H1 (cell line): Measurements from ENCODE around the gene NRM. TPM values are rescaled to one million over a fixed set of nuclear protein-coding genes. Genes with fewer than 3 reads are reported as not detected.

ENCODE experiments used
- CTCF ChIA-PET: fragments of 300-600 bp; sonication (Branson Sonifier 250); formaldehyde crosslinking; loops from one replicate; lab custom pipeline; 2021; ENCODE audit not compliant: partially characterized antibody; lab: Charles Lee
- POLR2A ChIA-PET: fragments of 300-600 bp; sonication (Branson Sonifier 250); formaldehyde crosslinking; loops from one replicate; lab custom pipeline; 2021; ENCODE audit warnings: inconsistent platforms; ENCODE audit not compliant: partially characterized antibody; lab: Charles Lee
- DNase-seq, 2 experiments: peaks; one replicate each; pipeline versions ENCODE4 v3.0.0 to v3.0.0-alpha.2; 2010 to 2022; ENCODE audit warnings: low spot score in 2 of 2, low read depth in 1 of 2, mixed read lengths in 1 of 2
- FAIRE-seq: peaks from 2 replicates; lab custom pipeline; 2011; peaks lifted over from hg19 to GRCh38; lab: Jason Lieb, UNC
- H2AFZ ChIP-seq: 2 replicates; pipeline ENCODE4 v1.8.1; 2012; ENCODE audit warnings: low read length, inconsistent platforms
- H2AK5ac ChIP-seq: 2 replicates; pipeline ENCODE4 v1.6.1; 2013; ENCODE audit warnings: low read depth, low read length
- H2BK120ac ChIP-seq: replicated peaks from 2 replicates; pipeline ENCODE3; 2013; ENCODE audit warnings: low read depth, low read length, inconsistent platforms
- H2BK12ac ChIP-seq: 2 replicates; pipeline ENCODE4 v1.6.1; 2013; ENCODE audit warnings: low read depth, low read length
- H2BK15ac ChIP-seq: 2 replicates; pipeline ENCODE4 v1.6.1; 2013; ENCODE audit warnings: low read length
- H2BK20ac ChIP-seq: 2 replicates; pipeline ENCODE4 v1.6.1; 2013; ENCODE audit warnings: low read length
- H2BK5ac ChIP-seq: 2 replicates; pipeline ENCODE4 v1.6.1; 2013; ENCODE audit warnings: low read depth, low read length
- H3K14ac ChIP-seq: 2 replicates; pipeline ENCODE4 v1.6.1; 2013; ENCODE audit warnings: inconsistent platforms; ENCODE audit not compliant: insufficient read length
- H3K18ac ChIP-seq: 2 replicates; pipeline ENCODE4 v1.6.1; 2013; ENCODE audit warnings: low read length; ENCODE audit errors: extremely low read depth
- H3K23ac ChIP-seq: 2 replicates; pipeline ENCODE4 v1.6.1; 2013; ENCODE audit warnings: inconsistent platforms; ENCODE audit not compliant: insufficient read length
- H3K23me2 ChIP-seq: 2 replicates; pipeline ENCODE4 v1.6.1; 2013; ENCODE audit warnings: low read depth, low read length
- H3K27ac ChIP-seq: 2 replicates; pipeline ENCODE4 v1.6.1; 2011; ENCODE audit warnings: low read depth, low read length, inconsistent platforms
- H3K27me3 ChIP-seq, 4 experiments: replicated peaks in 1 of 4; 1 replicate in 1 of 4; 2 replicates in 3 of 4; pipeline versions ENCODE4 v1.6.1 to v1.8.1; 2011 to 2013; ENCODE audit warnings: low read length in 3 of 4, mild to moderate bottlenecking in 3 of 4, inconsistent platforms in 2 of 4, mixed read lengths in 2 of 4, moderate library complexity in 1 of 4; ENCODE audit not compliant: control insufficient read depth in 3 of 4, insufficient read depth in 3 of 4; ENCODE audit errors: extremely low read depth in 1 of 4
- H3K36me3 ChIP-seq, 4 experiments: 2 replicates each; pipeline versions ENCODE4 v1.6.1 to v1.8.1; 2011 to 2013; ENCODE audit warnings: mild to moderate bottlenecking in 4 of 4, low read length in 3 of 4, moderate library complexity in 2 of 4, control low read depth in 1 of 4, inconsistent platforms in 1 of 4; ENCODE audit not compliant: insufficient read depth in 4 of 4, control insufficient read depth in 2 of 4
- H3K4ac ChIP-seq: replicated peaks from 2 replicates; pipeline ENCODE3; 2013; ENCODE audit warnings: low read length, low read depth, mixed read lengths, inconsistent platforms; ENCODE audit not compliant: insufficient read length
- H3K4me1 ChIP-seq, 4 experiments: replicated peaks in 1 of 4; 1 replicate in 1 of 4; 2 replicates in 3 of 4; pipeline versions ENCODE4 v1.6.1 to v1.8.1; 2011 to 2013; ENCODE audit warnings: low read length in 3 of 4, inconsistent platforms in 2 of 4, mixed read lengths in 1 of 4; ENCODE audit not compliant: insufficient read depth in 4 of 4, control insufficient read depth in 3 of 4
- H3K4me2 ChIP-seq, 2 experiments: 2 replicates each; pipeline versions ENCODE4 v1.6.1 to v1.8.1; 2011 to 2013; ENCODE audit warnings: low read depth in 2 of 2, low read length in 2 of 2, control low read depth in 1 of 2, inconsistent platforms in 1 of 2, mild to moderate bottlenecking in 1 of 2; ENCODE audit not compliant: insufficient read depth in 1 of 2
- H3K4me3 ChIP-seq, 4 experiments: fragments of 200-600, 300-600 bp in 1 of 4; sonication (generic), shearing (Covaris generic), sonication (Bioruptor Twin) in 1 of 4; 2 replicates each; pipeline versions ENCODE4 v1.5.1 to v1.8.1; 2011 to 2016; ENCODE audit warnings: low read length in 4 of 4, low read depth in 3 of 4, control low read depth in 2 of 4, inconsistent platforms in 2 of 4, mild to moderate bottlenecking in 2 of 4, mixed read lengths in 1 of 4, moderate library complexity in 1 of 4; ENCODE audit not compliant: insufficient read depth in 2 of 4; ENCODE audit errors: extremely low read depth in 1 of 4
- H3K56ac ChIP-seq: replicated peaks from 2 replicates; pipeline ENCODE3; 2013; ENCODE audit warnings: low read depth, mild to moderate bottlenecking, mixed read lengths, low read length, inconsistent platforms; ENCODE audit not compliant: insufficient read length
- H3K79me1 ChIP-seq: 2 replicates; pipeline ENCODE4 v1.6.1; 2013; ENCODE audit warnings: low read depth, low read length, control low read depth
- H3K79me2 ChIP-seq, 2 experiments: 2 replicates each; pipeline versions ENCODE4 v1.6.1 to v1.8.1; 2012 to 2013; ENCODE audit warnings: low read length in 2 of 2, mild to moderate bottlenecking in 2 of 2, inconsistent platforms in 1 of 2; ENCODE audit not compliant: insufficient read depth in 2 of 2, control insufficient read depth in 1 of 2
- H3K9ac ChIP-seq, 4 experiments: replicated peaks in 1 of 4; 1 replicate in 1 of 4; 2 replicates in 3 of 4; pipeline versions ENCODE4 v1.6.1 to v1.8.1; 2011 to 2013; ENCODE audit warnings: low read depth in 3 of 4, low read length in 3 of 4, control low read depth in 2 of 4, mild to moderate bottlenecking in 2 of 4, moderate library complexity in 2 of 4, inconsistent platforms in 1 of 4; ENCODE audit errors: extremely low read depth in 1 of 4
- H3K9me3 ChIP-seq, 2 experiments: 2 replicates each; pipeline versions ENCODE4 v1.6.1 to v1.8.1; 2012 to 2013; ENCODE audit warnings: mild to moderate bottlenecking in 2 of 2, moderate library complexity in 2 of 2, control low read depth in 1 of 2, inconsistent platforms in 1 of 2, low read depth in 1 of 2, low read length in 1 of 2, mixed read lengths in 1 of 2; ENCODE audit not compliant: insufficient read depth in 2 of 2
- H4K20me1 ChIP-seq, 2 experiments: replicated peaks in 1 of 2; 2 replicates each; pipeline versions ENCODE3 to v1.8.1; 2011 to 2013; ENCODE audit warnings: inconsistent platforms in 2 of 2, low read length in 2 of 2, mild to moderate bottlenecking in 1 of 2; ENCODE audit not compliant: insufficient read depth in 2 of 2, control insufficient read depth in 1 of 2
- H4K5ac ChIP-seq: 2 replicates; pipeline ENCODE4 v1.6.1; 2013; ENCODE audit warnings: low read length, low read depth, mixed read lengths, inconsistent platforms; ENCODE audit not compliant: insufficient read length
- H4K8ac ChIP-seq: 2 replicates; pipeline ENCODE4 v1.8.0; 2013; ENCODE audit warnings: mild to moderate bottlenecking, moderate library complexity, low read length, inconsistent platforms; ENCODE audit not compliant: insufficient read depth; ENCODE audit errors: extremely low read depth
- H4K91ac ChIP-seq: replicated peaks from 2 replicates; pipeline ENCODE3; 2013; ENCODE audit warnings: low read length, mixed read lengths, inconsistent platforms; ENCODE audit not compliant: insufficient read length
- RFX5 ChIP-seq: IDR thresholded peaks from 2 replicates; pipeline ENCODE4 v1.6.1; 2011; ENCODE audit warnings: low read depth, low read length, improper control_type of control experiment, borderline replicate concordance
- WGBS, 2 experiments: shearing (Covaris generic) in 1 of 2; methylation state at CpG; one replicate each; pipeline versions ENCODE4 v1.1.6 to v1.1.7; 2013 to 2015; ENCODE audit warnings: low lambda C conversion rate in 2 of 2, mixed read lengths in 2 of 2, inconsistent platforms in 1 of 2, low coverage in 1 of 2, missing lambda C conversion rate in 1 of 2; ENCODE audit not compliant: insufficient replicate concordance in 2 of 2, insufficient coverage in 1 of 2, insufficient read length in 1 of 2; ENCODE audit errors: extremely low coverage in 1 of 2, missing lambda C conversion rate in 1 of 2; 5-methylcytosine and 5-hydroxymethylcytosine counted together
- polyA plus RNA-seq, 7 experiments: library from polyadenylated mRNA; depleted of rRNA in 3 of 7; stranded (reverse) in 5 of 7; unstranded in 2 of 7; fragments of >200 nt in 5 of 7; fragments of 200-250 nt in 2 of 7; gene quantifications; 1 replicate in 5 of 7; 2 replicates in 1 of 7; 4 replicates in 1 of 7; pipeline versions ENCODE4 v1.2.1 to v1.2.3, GENCODE V29; 2011 to 2013; ENCODE audit warnings: missing spikeins in 2 of 7, mixed read lengths in 2 of 7
- total RNA-seq: library from RNA; stranded (reverse); fragmentation: NEBNext Ultra II Directional; extraction: Animal tissue kit (Norgen Biotek cat#: 25700); gene quantifications from 2 replicates; pipeline ENCODE4 v1.2.1, GENCODE V29; 2021

Gene NRM
- total and polyA plus RNA-seq, 2 of the 8 experiments (the other 6 are each of a cell fraction or from before 2014, with no cell fraction given) = 27.3 to 50.4 TPM

GRCh38 chr6:30641048-30641447, 49.7 kb downstream of the NRM start:
- H4K20me1 ChIP-seq = peaks cover 0 to 2% of the 10 kb centered on the region in 2 experiments
- 0 out of 7 replicates have a peak overlapping the region, but pooled peaks of 1 of the 4 experiments have one; percentile 36 for H3K9ac ChIP-seq
- FAIRE-seq (no peak), DNase-seq (no peak)
- H4K5ac ChIP-seq = no peak overlapping the region
- H2BK12ac ChIP-seq = no peak overlapping the region
- H2BK15ac ChIP-seq = no peak overlapping the region
- no peak overlapping the region for H2AFZ ChIP-seq
- H4K91ac ChIP-seq = no peak overlapping the region
- no peak overlapping the region for H2BK5ac ChIP-seq
- no peak overlapping the region for H3K27ac ChIP-seq
- ChIA-PET CTCF (interaction anchor here (0.8 to 1.4 kb wide), 4 partner anchors 15 to 96 kb away, joined by 3 to 5 read pairs (median 3); partner anchors contain the start of gene ATAT1), POLR2A (interaction anchor here (0.8 to 3.2 kb wide), 12 partner anchors 9 to 62 kb away, joined by 3 to 27 read pairs (median 4); partner anchors contain the start of gene MRPS18B)
- no peak overlapping the region for H3K4me2 ChIP-seq
- no peak overlapping the region for H4K8ac ChIP-seq
- no peak for TF ChIP-seq RFX5
- H3K23ac ChIP-seq = no peak overlapping the region
- H3K27me3 ChIP-seq = no peaks in the 10 kb centered on the region
- H2BK120ac ChIP-seq = no peak overlapping the region
- 94% methylated on average over 1 of the region's 1 CpG; no CpG with 5 or more reads in 1 of the 2 experiments for WGBS, 2 experiments
- no peak overlapping the region for H2BK20ac ChIP-seq
- no peaks in the 10 kb centered on the region for H3K9me3 ChIP-seq
- H3K18ac ChIP-seq = no peak overlapping the region
- H3K4ac ChIP-seq = no peak overlapping the region
- H3K23me2 ChIP-seq = no peaks in the 10 kb centered on the region; the same call in 1 of the 2 replicates
- peaks cover 3 to 7% of the 10 kb centered on the region in 2 experiments; a peak in 3 of 4 replicates for H3K79me2 ChIP-seq
- H3K4me1 ChIP-seq = peaks cover 0 to 4% (median under 1%) of the 10 kb centered on the region in 4 experiments; a peak in 2 of 7 replicates
- H3K14ac ChIP-seq = no peak overlapping the region
- H2AK5ac ChIP-seq = no peak overlapping the region
- H3K56ac ChIP-seq = no peak overlapping the region
- peaks cover 8 to 19% (median 13%) of the 10 kb centered on the region in 4 experiments for H3K36me3 ChIP-seq
- H3K79me1 ChIP-seq = peaks cover 3% of the 10 kb centered on the region
- H3K4me3 ChIP-seq = no peak overlapping the region
